Umbilical cord (tissue), 2 donors: ENCODE measurements around the gene SHROOM2. TPM values are rescaled to one million over a fixed set of nuclear protein-coding genes. Genes with fewer than 3 reads are reported as not detected.
A peak's percentile ranks its signal among the peaks of the same experiment; 100 is the strongest.
"Not testable (repeated sequence)": the region's sequence is repeated elsewhere in the genome, so short reads cannot be mapped to it uniquely, and the experiment has no call there.

Experiments used
- DNase-seq: peaks from one replicate; pipeline ENCODE4 v3.0.0-alpha.2; 2015; ENCODE audit warnings: low spot score
- total RNA-seq: library from RNA; depleted of rRNA; stranded (reverse); fragments of >200 nt; gene quantifications from one replicate; pipeline ENCODE4 v1.2.3, GENCODE V29; 2014; ENCODE audit warnings: low replicate concordance; ENCODE audit not compliant: insufficient read depth

Gene SHROOM2
- total RNA-seq, 1 donor from 2014 or later = 9.4 TPM

GRCh38 chrX:9832811-9833210 lies 46.6 kb downstream of the SHROOM2 start:
- DNase-seq = no peak

DNA sequence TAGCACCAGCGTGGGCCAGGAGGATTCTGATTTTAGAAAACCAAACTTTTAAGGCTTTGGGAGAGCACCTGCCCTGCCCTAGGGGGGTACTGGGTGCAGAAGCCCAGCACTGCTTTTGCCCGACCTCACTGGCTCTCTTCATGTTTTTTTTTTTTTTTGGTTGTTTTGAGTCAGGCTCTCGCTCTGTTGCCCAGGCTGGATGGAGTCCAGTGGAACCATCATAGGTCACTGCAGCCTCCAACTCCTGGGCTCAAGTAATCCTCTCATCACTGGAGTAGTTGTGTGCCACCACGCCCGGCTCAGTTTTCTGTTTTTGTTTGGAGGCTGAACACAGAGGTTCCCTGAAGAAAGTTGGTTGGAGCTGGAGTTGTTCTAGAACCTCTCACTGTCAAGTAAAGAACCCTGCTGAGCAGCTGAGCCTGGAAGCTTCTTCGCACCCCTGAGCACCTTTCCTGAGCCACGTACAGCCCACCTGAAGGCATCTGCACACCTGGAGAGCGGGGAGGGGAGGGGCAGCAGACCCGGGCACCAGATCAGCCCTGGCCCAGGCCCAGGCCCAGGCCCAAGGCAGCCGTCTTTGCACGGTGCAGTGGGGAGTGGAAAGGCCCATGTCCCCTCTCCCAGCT lies 49.5 kb downstream of the SHROOM2 start:
- no peak for DNase-seq

DNA sequence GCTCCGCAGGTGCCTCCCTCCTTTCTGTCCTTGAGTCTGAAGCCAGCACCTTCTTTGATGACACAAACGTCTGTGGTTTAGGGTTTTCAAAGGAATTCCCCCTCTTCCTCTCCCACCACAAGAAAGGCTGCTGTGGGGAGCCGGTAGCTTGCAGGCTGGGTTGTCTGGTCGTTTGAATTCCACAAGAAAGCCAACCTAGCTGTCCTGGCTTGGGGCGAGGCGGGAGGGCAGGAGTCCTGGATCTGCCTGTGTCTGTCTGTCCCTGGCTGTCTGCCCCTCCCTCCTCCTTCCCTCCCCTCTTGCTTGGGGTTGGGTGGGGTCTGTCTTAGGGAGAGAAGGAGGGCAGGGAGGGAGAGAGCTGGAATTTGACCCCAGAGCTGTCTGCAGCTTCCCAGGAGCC lies 56.3 kb downstream of the SHROOM2 start:
- no peak for DNase-seq

- DNase-seq = no peak
Observed at GRCh38 chrX:9844936-9845577, 58.8 kb downstream of the SHROOM2 start.

DNA sequence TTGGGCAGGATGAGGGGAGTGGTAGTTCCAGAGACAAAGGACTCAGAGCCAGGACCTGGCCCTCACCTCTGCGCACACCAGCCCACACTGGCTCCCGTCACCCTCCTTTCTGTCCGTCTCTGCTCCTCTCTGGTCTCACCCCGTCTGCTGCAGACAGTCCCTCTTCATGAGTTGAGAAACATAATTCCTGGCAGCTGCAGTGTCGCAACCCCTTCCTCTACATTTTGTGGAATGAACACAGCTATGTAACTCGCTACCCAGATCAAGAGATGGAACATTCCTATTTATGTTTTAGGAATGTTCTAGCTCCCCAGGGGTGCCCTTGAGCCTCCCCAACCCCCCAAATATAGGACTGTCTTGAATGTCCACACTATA lies 59.3 kb downstream of the SHROOM2 start:
- DNase-seq = no peak

DNA sequence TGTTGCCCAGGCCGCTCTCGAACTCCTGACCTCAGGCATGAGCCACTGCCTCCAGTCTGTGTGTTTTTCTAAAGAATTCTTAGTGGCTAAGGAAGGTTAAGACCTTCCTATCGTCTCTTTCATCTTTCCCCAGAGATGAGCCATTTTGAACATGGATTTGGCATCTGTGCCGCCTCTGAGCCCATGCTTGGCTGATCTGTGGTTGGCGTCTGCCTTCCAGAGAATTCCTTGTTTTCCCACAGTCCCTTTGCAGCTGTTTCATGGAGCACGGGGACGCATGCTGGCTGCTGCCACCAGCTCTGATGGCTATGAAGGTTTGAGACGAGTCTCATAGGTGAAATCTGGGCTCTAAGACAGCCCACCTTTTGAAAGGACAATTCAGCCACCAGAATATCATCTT lies 60.4 kb downstream of the SHROOM2 start:
- no peak for DNase-seq

GRCh38 chrX:9847071-9847470 lies 60.8 kb downstream of the SHROOM2 start:
- DNase-seq = no peak

DNA sequence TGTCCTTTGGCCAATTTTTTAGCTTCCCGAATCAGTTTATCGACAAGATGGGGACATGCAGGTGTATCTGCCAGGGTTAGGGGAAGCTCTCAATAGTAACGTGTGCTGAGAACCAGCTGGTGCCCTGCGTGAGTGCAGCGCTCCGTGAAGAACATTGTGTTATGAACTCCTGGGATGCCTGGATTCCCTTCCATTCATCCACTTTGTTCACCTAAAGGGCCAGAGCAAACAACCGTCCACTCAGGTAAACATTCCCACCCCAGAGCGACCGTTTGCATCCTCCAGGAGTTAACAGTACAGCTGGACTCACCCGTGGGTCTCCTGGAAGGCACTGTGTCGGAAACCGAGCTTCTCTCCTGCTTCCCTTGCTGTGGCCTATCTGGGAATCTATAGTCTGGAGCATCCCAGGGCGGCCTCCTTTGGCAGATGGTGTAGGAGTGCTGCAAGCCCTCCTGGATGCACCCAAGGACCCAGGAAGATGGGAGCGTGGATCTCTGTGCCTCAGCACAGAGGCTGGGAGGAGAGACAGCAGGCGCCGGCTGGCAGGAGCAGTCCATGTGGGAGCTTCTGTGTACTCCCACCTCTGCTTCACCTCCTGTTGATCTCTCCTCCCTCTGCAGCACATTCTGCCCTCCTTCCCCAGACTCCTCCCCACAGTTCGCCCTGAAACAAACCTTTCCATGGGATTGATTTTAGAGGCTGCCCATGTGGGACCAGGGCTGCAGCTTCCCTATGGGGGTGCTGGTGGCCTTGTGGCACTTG lies 62.7 kb downstream of the SHROOM2 start:
- no peak for DNase-seq

DNA sequence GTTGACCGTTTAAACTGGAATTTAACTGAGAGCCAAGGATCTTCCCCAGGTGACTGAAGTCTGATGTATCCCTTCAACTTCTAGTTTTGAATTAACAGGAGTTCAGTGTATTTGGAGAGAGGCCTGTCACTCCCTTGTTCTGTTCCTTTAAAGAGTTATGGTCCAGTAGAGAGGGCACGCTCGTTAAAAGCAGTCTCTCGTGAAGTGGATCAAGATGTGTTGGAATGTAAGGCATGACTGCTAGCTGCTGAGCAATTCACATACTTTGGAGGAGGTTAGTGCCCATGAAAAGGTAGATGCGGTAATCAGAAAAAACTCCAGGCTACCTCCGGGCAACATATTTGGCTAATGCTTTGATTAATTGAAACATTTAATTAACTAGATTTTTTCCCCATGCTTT lies 65.7 kb downstream of the SHROOM2 start:
- DNase-seq = no peak

GRCh38 chrX:9853307-9853706 lies 67.1 kb downstream of the SHROOM2 start:
- DNase-seq = no peak

DNA sequence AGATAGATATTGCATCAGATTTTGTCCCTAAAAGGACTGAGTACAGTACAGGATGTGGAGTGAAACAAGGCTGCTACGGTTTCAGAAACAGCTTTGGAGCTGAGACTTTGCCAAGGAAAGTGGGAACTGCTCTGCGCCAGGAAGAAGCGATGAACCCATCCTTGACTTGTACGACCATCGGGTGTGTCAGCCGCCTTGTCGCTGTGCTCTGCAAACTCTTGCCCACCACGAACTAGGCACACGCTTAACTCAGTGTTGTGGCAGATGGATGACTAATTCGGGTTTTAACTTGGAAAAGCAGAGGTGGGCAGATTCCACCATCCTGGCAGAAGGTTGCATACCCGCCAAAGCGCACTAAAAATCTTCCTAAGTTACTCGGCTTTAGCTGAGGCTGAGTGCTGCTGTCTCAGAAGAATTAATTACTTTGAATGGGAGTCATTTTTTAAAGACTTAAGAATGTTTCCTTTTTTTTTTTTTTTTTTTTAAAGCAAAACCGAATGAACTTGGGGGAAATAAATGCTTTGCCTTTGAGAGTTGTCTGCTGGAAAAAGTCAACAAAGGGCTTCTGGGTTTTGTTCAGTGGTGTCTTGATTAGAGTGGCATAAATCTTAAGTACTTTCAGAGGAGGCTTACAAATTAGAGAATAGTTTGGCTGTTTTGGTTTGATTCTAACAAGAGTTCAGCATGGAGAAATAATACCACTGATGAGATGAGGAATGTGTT lies 69.5 kb downstream of the SHROOM2 start:
- peak; percentile 68 for DNase-seq

- no peak for DNase-seq
Observed at GRCh38 chrX:9856588-9856987, 70.4 kb downstream of the SHROOM2 start.

- DNase-seq = peak; percentile 59
Observed at GRCh38 chrX:9857575-9858474, 71.6 kb downstream of the SHROOM2 start.

- DNase-seq = not testable (repeated sequence)
Observed at GRCh38 chrX:9858684-9859083, 72.5 kb downstream of the SHROOM2 start.

DNA sequence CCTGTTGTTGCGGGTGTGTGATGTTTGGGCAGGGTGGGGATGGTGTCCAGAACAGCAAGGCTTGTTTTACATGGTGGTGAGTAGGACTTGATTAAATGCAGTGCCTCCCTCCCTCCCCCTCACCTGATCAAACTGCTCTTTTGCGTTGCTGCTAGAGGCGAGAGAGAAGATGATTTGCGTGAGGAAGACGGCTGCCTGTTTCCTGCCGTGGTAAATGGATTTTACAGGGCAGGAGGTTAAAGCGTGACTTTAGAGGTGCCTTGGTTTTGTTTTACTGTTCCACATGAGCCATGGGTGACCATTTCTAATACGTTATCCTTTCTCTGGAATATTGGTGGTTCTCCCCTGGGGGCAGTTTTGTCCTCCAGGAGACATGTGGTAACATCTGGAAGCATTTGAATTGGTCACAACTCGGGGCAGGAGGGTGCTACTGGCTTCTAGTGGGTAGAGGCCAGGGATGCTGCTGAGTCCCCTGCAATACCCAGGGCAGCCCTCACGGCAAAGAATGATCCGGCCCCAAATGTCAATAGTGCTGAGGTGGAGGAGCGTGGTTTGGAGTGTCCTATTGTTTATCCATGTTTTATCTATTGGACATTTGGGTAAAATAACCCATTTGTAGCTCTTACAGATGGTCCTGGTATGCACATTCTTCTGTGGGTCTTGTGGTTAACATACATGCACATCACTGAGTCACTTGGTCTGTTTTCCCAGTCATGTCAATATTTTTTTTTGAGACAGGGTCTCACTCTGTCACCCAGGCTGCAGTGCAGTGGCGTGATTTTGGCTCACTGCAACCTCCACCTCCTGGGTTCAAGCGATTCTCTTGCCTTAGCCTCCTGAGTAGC lies 73.7 kb downstream of the SHROOM2 start:
- no peak for DNase-seq

DNA sequence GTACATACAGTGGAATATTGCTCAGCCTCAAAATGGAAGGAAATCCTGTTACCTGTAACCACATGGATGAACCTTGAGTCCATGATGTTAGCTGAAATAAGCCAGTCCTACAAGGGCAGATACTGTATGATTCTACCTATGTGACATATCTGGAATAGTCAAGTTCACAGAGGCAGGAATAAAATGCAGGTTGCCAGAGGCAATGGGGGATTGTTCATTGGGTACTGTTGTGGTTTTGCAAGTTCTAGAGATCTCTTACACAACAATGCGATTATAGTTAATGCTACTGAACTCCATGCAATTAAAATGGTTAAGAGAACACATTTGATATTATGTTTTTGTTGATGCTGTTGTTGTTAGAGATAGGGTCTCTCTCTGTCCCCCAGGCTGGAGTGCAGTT lies 74.6 kb downstream of the SHROOM2 start:
- DNase-seq = no peak

GRCh38 chrX:9861711-9862110 lies 75.5 kb downstream of the SHROOM2 start:
- DNase-seq = no peak

GRCh38 chrX:9862525-9862924 lies 76.3 kb downstream of the SHROOM2 start:
- no peak for DNase-seq

- no peak for DNase-seq
Observed at GRCh38 chrX:9862953-9863352, 76.7 kb downstream of the SHROOM2 start.

DNA sequence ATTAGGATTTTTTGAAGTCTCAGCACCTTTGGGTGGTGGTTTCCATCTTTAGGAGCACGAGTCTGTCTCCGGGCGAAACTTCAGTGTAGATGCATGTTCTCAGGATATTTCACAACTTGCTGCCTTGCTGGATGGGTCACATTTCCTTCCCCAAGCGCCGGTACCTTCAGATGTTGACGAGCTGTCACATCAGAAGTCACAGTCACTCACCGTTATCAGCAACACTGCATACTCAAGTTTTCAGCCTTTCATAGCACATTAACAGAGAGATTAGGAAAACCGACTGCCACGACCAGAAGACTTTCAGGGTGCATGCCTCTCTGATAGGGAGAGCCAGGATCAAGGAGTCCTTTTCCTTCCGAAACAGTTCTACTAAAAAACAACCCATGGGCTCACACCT lies 77.8 kb downstream of the SHROOM2 start:
- no peak for DNase-seq
